ENCODE results near the gene LAMB3. TPM values are rescaled to one million over a fixed set of nuclear protein-coding genes. Genes with fewer than 3 reads are reported as not detected.

LAMB3 gene
- 4.5 and 13.0 TPM in 2 replicates for total RNA-seq

DNA sequence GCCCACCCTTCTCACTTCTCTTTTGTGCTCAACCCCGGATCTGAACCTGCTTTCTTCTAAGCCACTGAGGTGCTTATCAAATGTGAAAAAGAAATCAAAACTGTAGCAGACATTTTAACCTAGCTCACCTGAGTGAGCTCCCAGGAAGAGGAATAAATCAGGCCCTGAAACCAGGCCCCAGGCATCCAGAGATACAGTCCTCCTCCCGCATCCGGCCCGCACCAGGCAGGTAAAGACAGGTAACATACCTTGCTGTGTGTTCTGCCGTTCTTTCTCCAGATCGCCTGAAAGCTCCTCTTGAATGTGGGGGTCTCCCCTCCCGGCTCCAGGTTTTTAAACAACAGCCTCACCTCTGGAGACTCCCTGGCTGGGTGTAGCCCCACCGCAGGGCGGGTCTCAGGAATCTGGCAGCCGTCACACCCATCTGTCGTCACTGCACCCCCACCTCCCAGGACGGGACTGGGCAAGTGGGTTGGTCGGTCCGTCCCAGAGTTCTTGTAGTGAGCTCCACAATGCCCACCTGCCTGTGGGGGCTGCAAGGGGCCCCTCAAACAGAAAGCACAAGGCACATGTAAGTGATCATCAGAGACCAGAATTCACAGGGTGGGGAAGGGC lies at the start of gene LAMB3:
TSS of gene LAMB3 (minus strand) at position 305 of the 615 bp plus-strand sequence. CDS start 1,481 bp downstream, outside the sequence.

DNA sequence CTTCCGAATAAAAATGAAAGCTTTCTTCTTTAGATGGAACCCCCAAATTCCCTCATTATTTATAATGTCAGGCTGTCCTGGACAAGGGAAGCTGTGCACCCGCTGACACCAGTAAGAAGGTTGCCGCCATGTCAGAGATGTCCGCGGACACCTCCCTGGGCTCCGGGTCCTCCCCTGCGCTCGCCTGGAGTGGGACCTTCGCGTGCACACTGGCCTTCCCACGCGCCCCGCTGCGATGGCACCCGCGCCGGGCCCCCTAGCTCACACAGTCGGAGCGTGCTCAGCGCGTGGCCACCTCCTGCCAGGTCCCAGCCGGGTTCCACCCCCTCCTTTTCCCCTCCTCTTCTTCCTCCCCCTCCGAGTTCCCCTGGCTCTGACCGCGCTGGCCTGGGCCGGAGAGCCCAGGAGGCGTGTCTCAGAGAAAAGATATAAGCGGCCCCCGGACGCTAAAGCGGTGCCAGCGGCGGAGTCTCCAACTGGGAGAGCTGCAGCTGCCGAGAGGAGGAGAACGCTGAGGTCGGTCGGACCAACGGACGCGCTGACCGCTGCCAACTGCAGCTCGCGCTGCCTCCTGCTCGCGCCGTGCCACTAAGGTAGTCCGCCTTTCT lies 22.8 kb upstream of the LAMB3 start, which contains the start of gene G0S2:
TSS of gene G0S2 (plus strand) at position 456 of the 608 bp plus-strand sequence. CDS start 273 bp downstream, outside the sequence.

DNA sequence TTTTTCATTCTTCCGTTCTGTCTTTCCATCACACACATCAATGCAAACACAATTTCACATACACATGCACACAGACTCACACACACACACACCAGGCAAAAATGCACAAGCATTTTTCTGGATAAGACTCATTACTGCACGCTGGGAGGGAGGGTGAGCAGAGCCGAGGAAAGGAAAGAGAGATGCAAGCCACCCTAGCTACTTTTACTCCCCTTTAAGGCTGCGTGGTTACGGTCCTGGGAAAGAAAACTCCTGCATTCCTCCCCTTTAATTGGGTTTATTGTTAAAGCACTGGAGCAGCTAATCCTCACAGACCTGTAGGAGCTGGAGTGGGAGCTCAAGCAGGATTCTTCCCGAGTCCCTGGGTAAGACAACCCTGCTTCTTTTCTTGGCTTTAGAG lies 68.8 kb downstream of the LAMB3 start, which contains the start of gene CAMK1G:
TSS of gene CAMK1G (plus strand) at position 307 of the 400 bp plus-strand sequence. CDS start 11,270 bp downstream, outside the sequence.

Other genes with a start within 250 kb of the LAMB3 start
- gene CAMK1G, start 68.7 kb downstream of the LAMB3 start, total RNA-seq: 0.97 TPM in 1 of 2 replicates, not detected in the other
- gene G0S2, start 23.0 kb upstream of the LAMB3 start, total RNA-seq: 0.85 and 3.1 TPM in 2 replicates
- gene HSD11B1, start 52.4 kb upstream of the LAMB3 start, total RNA-seq: 2.1 TPM in 1 of 2 replicates, not detected in the other
- under 0.01 TPM in 1 of 2 replicates, not detected in the other for gene TRAF3IP3, start 103.6 kb upstream of the LAMB3 start, total RNA-seq
- gene C1orf74, start 132.1 kb upstream of the LAMB3 start, total RNA-seq: 1.8 and 1.9 TPM in 2 replicates
- 1.1 and 2.1 TPM in 2 replicates for gene IRF6, start 153.7 kb upstream of the LAMB3 start, total RNA-seq
- 15.9 and 18.5 TPM in 2 replicates for gene UTP25, start 175.5 kb upstream of the LAMB3 start, total RNA-seq

Measured in hair follicle dermal papilla cell (primary cell).